HTR-8/SVneo (cell line): ENCODE measurements around the gene TTBK1.

Experiments
- DNase-seq: peaks from one replicate; pipeline ENCODE4 v3.0.0; 2011; ENCODE audit warnings: low spot score, mixed read lengths; ENCODE audit not compliant: insufficient read length
- FAIRE-seq: peaks from 2 replicates; lab custom pipeline; 2011; peaks lifted over from hg19 to GRCh38; lab: Jason Lieb, UNC

The TTBK1 gene

DNA sequence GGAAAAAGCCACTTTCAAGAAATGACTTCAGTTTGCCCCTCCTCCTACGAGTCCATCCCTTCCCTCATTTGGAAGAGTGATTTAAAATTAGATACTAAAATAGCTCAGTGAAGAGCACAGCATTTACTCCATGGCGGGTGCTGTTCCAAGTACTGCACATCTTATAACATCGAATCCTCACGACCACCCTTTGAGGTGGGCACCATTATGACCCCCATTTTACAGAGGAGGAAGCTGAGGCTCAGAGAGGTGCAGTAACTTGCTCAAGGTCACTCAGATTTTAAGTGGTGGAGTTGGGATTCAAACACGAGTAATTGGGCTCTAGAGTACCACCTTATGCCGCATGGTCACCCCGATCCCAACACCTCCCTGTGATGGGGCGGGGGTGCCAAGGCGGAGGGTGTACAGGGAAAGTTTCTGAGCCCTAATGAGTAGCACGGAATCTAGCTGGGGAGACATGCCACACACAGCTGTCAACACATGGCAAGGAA, 25.5 kb downstream of the TTBK1 start:
- DNase-seq, result no peak
- no peak for FAIRE-seq

DNA sequence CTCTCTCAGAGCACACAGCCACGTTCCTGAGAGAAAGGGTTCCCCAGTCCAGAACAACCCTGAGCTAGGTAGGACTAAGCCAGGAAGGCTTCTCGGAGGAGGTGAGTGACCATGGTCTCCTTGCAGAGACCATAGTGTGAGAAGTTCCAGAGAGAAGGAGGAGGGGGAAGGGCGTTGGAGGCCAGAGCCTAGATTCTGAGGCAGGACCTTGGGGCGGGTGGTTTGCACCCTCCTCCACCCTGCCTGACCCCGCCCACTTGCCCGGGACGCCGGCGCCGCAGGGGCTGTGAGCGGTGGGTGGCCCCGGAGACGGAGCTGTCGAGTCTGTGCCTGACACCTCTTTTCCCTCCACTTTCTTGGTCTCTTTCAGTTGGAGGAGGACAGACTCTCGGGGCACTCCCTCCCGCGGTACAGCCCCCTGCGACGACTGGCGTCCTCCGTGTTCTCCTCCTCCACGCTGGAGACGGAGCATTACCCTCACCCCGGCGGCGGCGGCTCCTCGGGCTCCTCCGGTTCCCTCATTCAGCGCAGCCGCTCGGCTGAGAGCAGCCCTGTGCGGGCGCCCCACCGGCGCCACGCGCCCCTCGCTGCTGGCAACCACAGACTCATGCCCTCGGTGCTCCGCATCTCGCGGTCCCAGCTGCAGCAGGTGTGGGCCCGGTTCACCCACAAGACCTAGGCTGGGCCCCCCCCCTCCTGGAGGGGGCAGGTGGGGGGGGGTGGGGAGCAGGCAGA, 26.2 kb downstream of the TTBK1 start:
- DNase-seq (no peak), FAIRE-seq (no peak)

- no peak for DNase-seq
Observed at GRCh38 chr6:43271103-43271815, 28.0 kb downstream of the TTBK1 start.

DNA sequence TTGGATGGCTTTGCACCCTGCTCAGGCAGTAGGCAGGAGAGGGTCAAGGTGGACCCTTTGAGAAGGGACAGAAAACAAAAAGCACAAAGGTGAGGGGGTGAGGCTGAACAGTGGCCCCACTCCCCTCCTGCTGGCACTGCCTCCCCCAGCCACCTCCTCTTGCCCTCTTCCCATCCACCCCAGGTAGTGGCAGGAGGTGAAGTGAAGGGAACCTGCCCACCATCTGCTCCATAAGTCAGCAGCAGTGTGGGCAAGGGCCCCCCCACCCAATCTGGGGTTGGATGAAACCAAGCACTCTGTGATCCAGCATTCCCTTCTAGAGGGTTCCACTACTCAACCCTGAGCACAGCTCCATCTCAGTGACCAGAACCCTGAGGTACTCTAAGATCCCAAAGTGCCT, 28.7 kb downstream of the TTBK1 start:
- FAIRE-seq (no peak), DNase-seq (no peak)

More at GRCh38 chr6:43271103-43271815, 28.0 kb downstream of the TTBK1 start:
- no peak for FAIRE-seq

DNA sequence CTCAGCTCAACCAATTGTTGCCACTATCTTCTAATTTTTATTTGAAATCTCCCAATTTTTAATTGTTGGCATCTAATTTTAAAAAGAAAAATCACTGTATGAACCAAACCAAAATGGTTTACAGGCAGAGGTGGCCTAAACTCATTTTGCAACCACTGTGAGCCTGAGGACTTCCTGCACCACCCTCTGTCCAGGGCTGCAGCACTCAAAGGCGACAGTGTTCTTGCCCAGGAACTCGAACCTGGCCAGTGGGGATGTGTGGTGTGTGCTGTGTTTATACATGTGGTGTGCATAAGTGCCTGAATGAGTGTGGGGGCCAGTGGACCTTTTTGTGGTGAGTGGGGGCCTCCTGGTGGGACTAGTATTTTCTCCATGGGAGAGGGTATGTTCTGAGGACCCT, 30.4 kb downstream of the TTBK1 start:
- FAIRE-seq, result no peak
- DNase-seq, result no peak

DNA sequence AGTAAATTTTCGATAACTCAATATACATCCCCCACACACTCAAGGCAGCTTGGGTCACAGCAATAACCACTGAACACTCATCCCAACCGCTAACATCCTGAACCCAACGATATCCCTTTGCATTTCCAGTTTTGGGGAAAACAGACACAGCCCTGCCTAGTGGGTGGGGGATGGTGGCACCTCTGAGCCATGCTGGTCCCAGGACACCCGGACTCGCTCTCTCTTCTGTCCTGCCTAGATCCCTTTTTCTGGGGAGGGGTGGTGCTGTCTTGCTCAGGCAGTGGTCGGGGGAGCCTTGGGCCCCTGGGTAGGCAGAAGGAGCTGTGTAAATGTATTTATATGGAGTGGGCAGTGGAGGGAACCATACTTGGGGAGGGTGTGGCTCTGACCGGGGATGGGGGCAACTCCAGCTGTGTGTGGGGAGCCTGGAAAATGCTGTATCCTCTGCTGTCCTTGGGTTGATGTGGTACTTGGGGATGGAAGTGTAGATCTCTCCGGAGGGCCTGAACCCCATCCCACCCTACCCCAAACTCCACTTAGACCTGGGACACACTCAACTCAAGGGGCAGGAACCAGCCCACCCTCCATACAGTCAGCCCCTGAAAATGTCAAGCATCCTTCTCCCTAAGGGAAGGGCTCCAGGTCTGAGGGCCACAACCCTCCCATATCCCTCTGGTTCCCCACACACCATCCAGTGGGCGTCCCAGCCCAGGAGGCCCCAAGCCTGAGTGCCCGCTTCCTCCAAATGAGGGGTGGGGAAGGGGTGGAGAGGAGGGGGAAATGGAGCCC, 31.0 kb downstream of the TTBK1 start:
- DNase-seq (no peak), FAIRE-seq (no peak)

- DNase-seq (no peak), FAIRE-seq (no peak)
Observed at GRCh38 chr6:43274916-43275597, 31.8 kb downstream of the TTBK1 start.

- FAIRE-seq, result no peak
- no peak for DNase-seq
Observed at GRCh38 chr6:43275801-43276576, 32.7 kb downstream of the TTBK1 start.

GRCh38 chr6:43276577-43277305, 33.5 kb downstream of the TTBK1 start:
- no peak for FAIRE-seq
- DNase-seq, result no peak

DNA sequence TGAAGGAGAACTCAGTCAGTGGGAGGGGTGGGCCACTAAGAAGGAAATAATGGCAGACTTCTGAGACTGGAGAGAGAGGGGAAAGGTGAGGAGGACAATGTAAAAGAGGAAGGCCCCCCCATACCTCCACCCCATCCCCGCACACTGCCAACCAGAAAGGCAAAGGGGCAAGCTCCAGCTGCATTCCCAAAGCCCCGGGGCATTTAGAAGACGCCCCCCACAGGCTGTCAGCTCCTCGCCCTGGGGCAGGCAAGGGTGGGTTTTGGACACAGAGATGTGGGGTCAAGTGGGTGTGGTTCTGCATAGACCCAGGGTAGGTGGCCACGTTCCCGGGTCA, 34.0 kb downstream of the TTBK1 start:
- no peak for DNase-seq
- no peak for FAIRE-seq

DNA sequence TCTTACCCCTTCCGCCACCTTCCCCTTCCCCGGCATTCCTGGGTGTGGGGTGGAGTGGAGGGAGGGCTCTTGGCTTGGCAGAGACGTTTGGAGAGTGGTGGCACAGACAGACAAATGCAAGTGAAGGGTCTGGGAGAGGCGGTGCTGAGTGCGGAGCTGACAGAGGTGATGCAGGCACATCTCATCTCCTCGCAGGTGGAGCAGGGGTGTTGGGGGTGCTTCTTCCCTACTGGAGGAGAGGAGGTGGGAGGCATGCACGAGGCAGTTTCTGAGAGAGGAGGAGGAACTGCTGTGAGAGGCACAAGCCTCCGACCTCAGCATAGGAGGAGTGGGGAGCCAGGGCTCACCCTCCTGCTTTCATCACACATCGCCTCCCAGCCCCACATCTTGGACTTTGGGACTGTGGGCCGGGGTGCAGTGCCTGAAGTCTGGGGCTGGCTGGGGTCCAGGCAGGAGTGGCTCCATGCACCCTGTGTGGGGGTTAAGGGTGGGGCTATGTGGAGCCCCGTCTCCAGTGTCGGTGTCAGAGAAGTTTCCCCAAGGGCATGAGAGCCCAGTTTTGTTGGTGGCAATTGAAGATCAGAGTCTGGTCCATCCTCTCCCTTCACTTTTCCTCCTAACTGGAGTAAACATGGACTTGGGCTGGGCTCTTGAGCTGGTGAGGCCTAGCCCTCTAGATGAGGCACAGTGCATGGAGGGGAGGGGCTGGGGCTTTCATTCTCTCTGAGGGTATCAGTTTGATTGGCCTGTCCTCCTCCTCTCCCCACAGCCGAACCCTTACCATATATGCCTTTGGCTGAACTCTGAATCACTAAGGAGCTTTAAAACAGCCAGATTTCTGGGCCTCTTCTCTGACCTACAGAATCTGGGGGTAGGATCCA, 34.6 kb downstream of the TTBK1 start:
- FAIRE-seq, result peak; percentile 23
- no peak for DNase-seq

- DNase-seq (peak; percentile 53), FAIRE-seq (peak; percentile 94)
Observed at GRCh38 chr6:43278524-43279078, 35.3 kb downstream of the TTBK1 start.

GRCh38 chr6:43280234-43280633, 37.0 kb downstream of the TTBK1 start:
- FAIRE-seq, result peak; percentile 4

GRCh38 chr6:43282060-43282459, 38.8 kb downstream of the TTBK1 start:
- FAIRE-seq (no peak), DNase-seq (no peak)

More at GRCh38 chr6:43280234-43280633, 37.0 kb downstream of the TTBK1 start:
- DNase-seq, result no peak

DNA sequence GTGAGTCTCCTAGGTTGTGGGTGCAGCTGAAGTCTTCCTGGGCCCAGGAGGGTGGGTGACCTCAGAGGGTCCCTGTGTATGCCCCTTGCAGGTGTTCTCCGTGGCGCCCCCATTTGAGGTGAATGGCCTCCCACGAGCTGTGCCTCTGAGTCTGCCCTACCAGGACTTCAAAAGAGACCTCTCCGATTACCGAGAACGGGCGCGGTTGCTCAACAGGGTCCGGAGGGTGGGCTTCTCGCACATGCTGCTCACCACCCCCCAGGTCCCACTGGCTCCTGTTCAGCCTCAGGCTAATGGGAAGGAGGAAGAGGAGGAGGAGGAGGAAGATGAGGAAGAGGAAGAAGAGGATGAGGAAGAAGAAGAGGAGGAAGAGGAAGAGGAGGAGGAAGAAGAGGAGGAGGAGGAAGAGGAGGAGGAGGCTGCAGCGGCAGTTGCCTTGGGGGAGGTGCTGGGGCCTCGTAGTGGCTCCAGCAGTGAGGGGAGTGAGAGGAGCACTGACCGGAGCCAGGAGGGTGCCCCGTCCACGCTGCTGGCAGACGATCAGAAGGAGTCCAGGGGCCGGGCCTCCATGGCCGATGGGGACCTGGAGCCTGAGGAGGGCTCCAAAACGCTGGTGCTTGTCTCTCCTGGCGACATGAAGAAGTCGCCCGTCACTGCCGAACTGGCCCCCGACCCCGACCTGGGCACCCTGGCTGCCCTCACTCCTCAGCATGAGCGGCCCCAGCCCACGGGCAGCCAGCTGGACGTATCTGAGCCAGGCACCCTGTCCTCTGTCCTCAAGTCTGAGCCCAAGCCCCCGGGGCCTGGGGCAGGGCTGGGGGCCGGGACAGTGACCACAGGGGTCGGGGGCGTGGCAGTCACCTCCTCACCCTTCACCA, 39.6 kb downstream of the TTBK1 start:
- FAIRE-seq, result no peak
- no peak for DNase-seq

GRCh38 chr6:43283514-43283901, 40.2 kb downstream of the TTBK1 start:
- FAIRE-seq (no peak), DNase-seq (no peak)

DNA sequence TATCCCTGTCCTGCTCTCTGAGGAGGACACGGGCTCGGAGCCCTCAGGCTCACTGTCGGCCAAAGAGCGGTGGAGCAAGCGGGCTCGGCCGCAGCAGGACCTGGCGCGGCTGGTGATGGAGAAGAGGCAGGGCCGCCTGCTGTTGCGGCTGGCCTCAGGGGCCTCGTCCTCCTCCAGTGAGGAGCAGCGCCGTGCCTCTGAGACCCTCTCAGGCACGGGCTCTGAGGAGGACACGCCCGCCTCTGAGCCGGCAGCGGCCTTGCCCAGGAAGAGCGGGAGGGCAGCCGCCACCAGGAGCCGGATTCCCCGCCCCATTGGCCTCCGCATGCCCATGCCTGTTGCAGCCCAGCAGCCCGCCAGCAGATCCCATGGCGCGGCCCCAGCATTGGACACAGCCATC, 40.6 kb downstream of the TTBK1 start:
- FAIRE-seq, result no peak
- no peak for DNase-seq
